ENCODE data around the gene TMEM260. TPM values are rescaled to one million over a fixed set of nuclear protein-coding genes. Genes with fewer than 3 reads are reported as not detected.

The TMEM260 gene
- total RNA-seq (10 to 100 TPM; 19.4 to 38.9 TPM), polyA plus RNA-seq (10 to 100 TPM in 1 of 2 donors, 1 to 10 TPM in 1; 8.7 to 10.1 TPM)
- long read RNA-seq, donor 1, full-length matches to known transcripts = 5 of 5 reads
- long read RNA-seq, donor 1, partial matches to known transcripts = 0 of 5 reads
- long read RNA-seq, donor 1, other reads (novel, unspliced or antisense) = 0 of 5 reads
- long read RNA-seq, donor 2, full-length matches to known transcripts = 1 of 1 reads
- long read RNA-seq, donor 2, partial matches to known transcripts = 0 of 1 reads
- long read RNA-seq, donor 2, other reads (novel, unspliced or antisense) = 0 of 1 reads
- long read RNA-seq, donor 3, full-length matches to known transcripts = 3 of 3 reads
- long read RNA-seq, donor 3, partial matches to known transcripts = 0 of 3 reads
- long read RNA-seq, donor 3, other reads (novel, unspliced or antisense) = 0 of 3 reads
- long read RNA-seq, donor 4, full-length matches to known transcripts = 1 of 1 reads
- long read RNA-seq, donor 4, partial matches to known transcripts = 0 of 1 reads
- long read RNA-seq, donor 4, other reads (novel, unspliced or antisense) = 0 of 1 reads
- long read RNA-seq, donor 5, full-length matches to known transcripts = 4 of 4 reads
- long read RNA-seq, donor 5, partial matches to known transcripts = 0 of 4 reads
- long read RNA-seq, donor 5, other reads (novel, unspliced or antisense) = 0 of 4 reads

- no peaks in the 10 kb centered on the region for H3K27me3 ChIP-seq (ENCODE audit: control insufficient read depth in 3 of 3, insufficient read depth in 3 of 3, low read length in 2 of 3)
- peaks cover 0 to 18% (median 6%) of the 10 kb centered on the region in 5 donors for H3K4me1 ChIP-seq (ENCODE audit: control insufficient read depth in 5 of 5, insufficient read depth in 5 of 5, low read length in 5 of 5)
- H3K9me3 ChIP-seq (ENCODE audit: control insufficient read depth in 4 of 4, insufficient read depth in 3 of 4, low read length in 3 of 4) = peaks cover 0 to 2% (median 0%) of the 10 kb centered on the region in 4 donors
- H3K9ac ChIP-seq (ENCODE audit: insufficient read depth in 1 of 2, low read length in 2 of 2) = peak within 1 kb of the TSS; percentile 90 to 92
- H3K36me3 ChIP-seq (ENCODE audit: control insufficient read depth in 4 of 4, insufficient read depth in 4 of 4, low read length in 4 of 4) = peaks cover 0 to 5% (median 0%) of the 10 kb centered on the region in 4 donors
- TF ChIP-seq, protein P1, sequence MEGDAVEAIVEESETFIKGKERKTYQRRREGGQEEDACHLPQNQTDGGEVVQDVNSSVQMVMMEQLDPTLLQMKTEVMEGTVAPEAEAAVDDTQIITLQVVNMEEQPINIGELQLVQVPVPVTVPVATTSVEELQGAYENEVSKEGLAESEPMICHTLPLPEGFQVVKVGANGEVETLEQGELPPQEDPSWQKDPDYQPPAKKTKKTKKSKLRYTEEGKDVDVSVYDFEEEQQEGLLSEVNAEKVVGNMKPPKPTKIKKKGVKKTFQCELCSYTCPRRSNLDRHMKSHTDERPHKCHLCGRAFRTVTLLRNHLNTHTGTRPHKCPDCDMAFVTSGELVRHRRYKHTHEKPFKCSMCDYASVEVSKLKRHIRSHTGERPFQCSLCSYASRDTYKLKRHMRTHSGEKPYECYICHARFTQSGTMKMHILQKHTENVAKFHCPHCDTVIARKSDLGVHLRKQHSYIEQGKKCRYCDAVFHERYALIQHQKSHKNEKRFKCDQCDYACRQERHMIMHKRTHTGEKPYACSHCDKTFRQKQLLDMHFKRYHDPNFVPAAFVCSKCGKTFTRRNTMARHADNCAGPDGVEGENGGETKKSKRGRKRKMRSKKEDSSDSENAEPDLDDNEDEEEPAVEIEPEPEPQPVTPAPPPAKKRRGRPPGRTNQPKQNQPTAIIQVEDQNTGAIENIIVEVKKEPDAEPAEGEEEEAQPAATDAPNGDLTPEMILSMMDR (IDR thresholded peaks at IDR 0.05; ENCODE audit: control extremely low read depth, extremely low read depth) = peak; percentile 73
- WGBS, 2 donors = 0% methylated on average over 40 to 60 of the region's 60 CpGs
- DNase-seq (peak; percentile 89 to 93 (median 92)), ATAC-seq (ENCODE audit: insufficient read depth, low FRiP score) (peak; percentile 98)
- H3K27ac ChIP-seq (ENCODE audit: low read depth in 1 of 2, low read length in 1 of 2) = peak within 1 kb of the TSS; percentile 69 to 95
- peak within 1 kb of the TSS; percentile 99 for H3K4me3 ChIP-seq
These were observed at the start of gene TMEM260 for GRCh38 chr14:56579345-56580220. TMEM260 (plus strand) TSS chr14:56579798; CDS start chr14:56579915, 117 bp downstream.

- Histone ChIP-seq H3K36me3 (ENCODE audit: control insufficient read depth in 4 of 4, insufficient read depth in 4 of 4, low read length in 4 of 4) (no peaks in the 10 kb centered on the region), H3K9me3 (ENCODE audit: control insufficient read depth in 4 of 4, insufficient read depth in 3 of 4, low read length in 3 of 4) (no peaks in the 10 kb centered on the region), H3K4me3 (no peak overlapping the region), H3K27ac (ENCODE audit: low read depth in 1 of 2, low read length in 1 of 2) (no peak overlapping the region), H3K4me1 (ENCODE audit: control insufficient read depth in 5 of 5, insufficient read depth in 5 of 5, low read length in 5 of 5) (no peaks in the 10 kb centered on the region), H3K27me3 (ENCODE audit: control insufficient read depth in 3 of 3, insufficient read depth in 3 of 3, low read length in 2 of 3) (no peaks in the 10 kb centered on the region), H3K9ac (ENCODE audit: insufficient read depth in 1 of 2, low read length in 2 of 2) (no peak overlapping the region)
- ATAC-seq (ENCODE audit: insufficient read depth, low FRiP score) = no peak
- TF ChIP-seq, protein P1 (IDR thresholded peaks at IDR 0.05; ENCODE audit: control extremely low read depth, extremely low read depth) = no peak
- 93 to 95% methylated on average over 7 of the region's 7 CpGs for WGBS, 2 donors
- DNase-seq = no peak
These were observed 47.1 kb upstream of the TMEM260 start for GRCh38 chr14:56532546-56532945.

- 92 to 96% methylated on average over 10 of the region's 10 CpGs for WGBS, 2 donors
- Histone ChIP-seq H3K9ac (ENCODE audit: insufficient read depth in 1 of 2, low read length in 2 of 2) (no peak overlapping the region), H3K4me3 (no peak overlapping the region), H3K27me3 (ENCODE audit: control insufficient read depth in 3 of 3, insufficient read depth in 3 of 3, low read length in 2 of 3) (no peaks in the 10 kb centered on the region), H3K4me1 (ENCODE audit: control insufficient read depth in 5 of 5, insufficient read depth in 5 of 5, low read length in 5 of 5) (no peaks in the 10 kb centered on the region), H3K27ac (ENCODE audit: low read depth in 1 of 2, low read length in 1 of 2) (no peak overlapping the region), H3K36me3 (ENCODE audit: control insufficient read depth in 4 of 4, insufficient read depth in 4 of 4, low read length in 4 of 4) (no peaks in the 10 kb centered on the region), H3K9me3 (ENCODE audit: control insufficient read depth in 4 of 4, insufficient read depth in 3 of 4, low read length in 3 of 4) (no peaks in the 10 kb centered on the region)
- no peak for DNase-seq
- TF ChIP-seq, protein P1 (IDR thresholded peaks at IDR 0.05; ENCODE audit: control extremely low read depth, extremely low read depth) = no peak
- ATAC-seq (ENCODE audit: insufficient read depth, low FRiP score) = no peak
These were observed 44.9 kb upstream of the TMEM260 start for GRCh38 chr14:56534656-56535055.

Measured in lung (tissue), 16 donors.